Uterus (tissue), 4 donors: ENCODE data around the gene CCL1. TPM values are rescaled to one million over a fixed set of nuclear protein-coding genes. Genes with fewer than 3 reads are reported as not detected.

Source experiments
- DNase-seq, 2 donors: peaks; one replicate each; pipeline ENCODE4 v3.0.0-alpha.2; 2019 to 2020
- H3K27ac ChIP-seq, 2 donors: fragments of 200-600 bp; sonication (generic); 1 replicate in 1 of 2; 2 replicates in 1 of 2; pipeline ENCODE4 v1.5.1; 2016 to 2018
- H3K27me3 ChIP-seq, 2 donors: fragments of 200-600 bp; sonication (generic); one replicate each; pipeline ENCODE4 v1.5.1; 2018 to 2019; ENCODE audit warnings: control low read depth in 1 of 2
- H3K36me3 ChIP-seq, 2 donors: fragments of 200-600 bp; sonication (generic); one replicate each; pipeline ENCODE4 v1.5.1; 2019; ENCODE audit warnings: control low read depth in 1 of 2
- H3K4me1 ChIP-seq, 2 donors: fragments of 200-600 bp; sonication (generic); one replicate each; pipeline ENCODE4 v1.5.1; 2018 to 2019; ENCODE audit warnings: control low read depth in 1 of 2
- H3K4me3 ChIP-seq, 2 donors: fragments of 200-600 bp; sonication (generic); 1 replicate in 1 of 2; 2 replicates in 1 of 2; pipeline ENCODE4 v1.5.1; 2018 to 2019; ENCODE audit warnings: mild to moderate bottlenecking in 1 of 2
- H3K9me3 ChIP-seq, 2 donors: fragments of 200-600 bp; sonication (generic); one replicate each; pipeline ENCODE4 v1.5.1; 2019; ENCODE audit warnings: control low read depth in 1 of 2
- POLR2A ChIP-seq, 2 donors: fragments of 450-650 bp; IDR thresholded peaks; one replicate each; pipeline ENCODE4 v1.6.1; 2016; ENCODE audit warnings: antibody characterized with exemption in 2 of 2, mild to moderate bottlenecking in 1 of 2, moderate library complexity in 1 of 2
- intact Hi-C: fragments of 100-400 bp; cut with DNase I; formaldehyde crosslinking; loops from one replicate; pipeline ENCODE4 v1.15.1; 2023; ENCODE audit warnings: low total_unique reads
- total RNA-seq, 4 donors: library from RNA; depleted of rRNA in 3 of 4; stranded (reverse); fragments of >200 nt in 3 of 4; gene quantifications; one replicate each; pipeline versions ENCODE4 v1.1.0 to v1.2.4, GENCODE V29; 2014 to 2023
- TF ChIP-seq, protein P1 (sequence below), 4 experiments: fragments of 200-600 bp in 2 of 4; fragments of 450-650 bp in 2 of 4; sonication (generic) in 2 of 4; IDR thresholded peaks; one replicate each; pipeline ENCODE4 v1.5.1; 2016 to 2019; ENCODE audit warnings: antibody characterized with exemption in 4 of 4, mild to moderate bottlenecking in 2 of 4, moderate library complexity in 1 of 4
- donor health status: DM: yes; HTN: yes; CAD: no.

The CCL1 gene
- total RNA-seq, 4 donors from 2014 or later = not detected

DNA sequence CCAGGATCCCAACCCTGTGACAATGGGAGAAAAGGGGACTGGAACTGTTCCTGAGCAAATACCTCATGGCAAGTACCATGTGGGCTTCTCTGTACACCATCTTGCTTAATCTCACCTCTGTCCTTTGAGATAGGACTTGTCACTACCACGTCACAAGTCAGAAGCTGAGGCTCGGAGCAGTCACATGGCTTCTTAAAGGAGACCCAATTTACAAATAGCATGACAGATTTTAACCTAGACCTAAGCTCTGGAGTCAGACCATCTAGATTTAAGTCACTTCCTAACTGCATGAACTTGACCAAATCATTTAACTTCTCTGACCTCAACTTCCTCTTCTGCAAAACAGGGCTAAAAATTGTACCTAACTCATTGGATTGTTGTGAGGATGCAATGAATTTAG lies 36.0 kb upstream of the CCL1 start:
- no peaks in the 10 kb centered on the region for H3K4me1 ChIP-seq
- intact Hi-C loops = no loop called here
- no peak for TF ChIP-seq POLR2A (IDR thresholded peaks at IDR 0.05)
- no peaks in the 10 kb centered on the region for H3K9me3 ChIP-seq
- H3K27ac ChIP-seq = no peak overlapping the region
- no peak overlapping the region for H3K4me3 ChIP-seq
- H3K27me3 ChIP-seq = no peaks in the 10 kb centered on the region
- no peaks in the 10 kb centered on the region for H3K36me3 ChIP-seq
- no peak for DNase-seq

DNA sequence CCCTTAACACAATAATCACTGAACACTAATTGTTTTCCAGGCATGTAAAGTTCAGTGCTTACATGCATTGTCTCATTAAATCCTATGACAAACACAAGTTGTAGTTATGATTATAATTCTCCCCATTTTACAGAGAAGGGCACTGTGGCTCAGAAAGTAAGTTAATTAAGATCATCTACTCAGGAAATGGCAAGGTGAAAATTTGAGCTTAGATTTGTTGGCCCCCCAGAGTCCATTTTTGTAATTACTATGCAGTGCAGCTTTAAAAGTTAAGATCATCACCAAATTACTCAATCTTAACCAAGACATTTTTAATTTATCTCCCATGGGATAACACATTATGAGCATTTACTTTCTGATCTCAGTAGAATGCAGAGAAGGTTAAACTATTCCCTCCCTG lies 34.2 kb upstream of the CCL1 start:
- Histone ChIP-seq H3K27me3 (no peaks in the 10 kb centered on the region), H3K27ac (no peak overlapping the region), H3K4me3 (no peak overlapping the region), H3K4me1 (no peaks in the 10 kb centered on the region), H3K9me3 (no peaks in the 10 kb centered on the region), H3K36me3 (no peaks in the 10 kb centered on the region)
- TF ChIP-seq, protein P1, sequence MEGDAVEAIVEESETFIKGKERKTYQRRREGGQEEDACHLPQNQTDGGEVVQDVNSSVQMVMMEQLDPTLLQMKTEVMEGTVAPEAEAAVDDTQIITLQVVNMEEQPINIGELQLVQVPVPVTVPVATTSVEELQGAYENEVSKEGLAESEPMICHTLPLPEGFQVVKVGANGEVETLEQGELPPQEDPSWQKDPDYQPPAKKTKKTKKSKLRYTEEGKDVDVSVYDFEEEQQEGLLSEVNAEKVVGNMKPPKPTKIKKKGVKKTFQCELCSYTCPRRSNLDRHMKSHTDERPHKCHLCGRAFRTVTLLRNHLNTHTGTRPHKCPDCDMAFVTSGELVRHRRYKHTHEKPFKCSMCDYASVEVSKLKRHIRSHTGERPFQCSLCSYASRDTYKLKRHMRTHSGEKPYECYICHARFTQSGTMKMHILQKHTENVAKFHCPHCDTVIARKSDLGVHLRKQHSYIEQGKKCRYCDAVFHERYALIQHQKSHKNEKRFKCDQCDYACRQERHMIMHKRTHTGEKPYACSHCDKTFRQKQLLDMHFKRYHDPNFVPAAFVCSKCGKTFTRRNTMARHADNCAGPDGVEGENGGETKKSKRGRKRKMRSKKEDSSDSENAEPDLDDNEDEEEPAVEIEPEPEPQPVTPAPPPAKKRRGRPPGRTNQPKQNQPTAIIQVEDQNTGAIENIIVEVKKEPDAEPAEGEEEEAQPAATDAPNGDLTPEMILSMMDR (IDR thresholded peaks at IDR 0.05) = no peak
- no peak for TF ChIP-seq POLR2A (IDR thresholded peaks at IDR 0.05)
- intact Hi-C loops = no loop called here
- no peak for DNase-seq

DNA sequence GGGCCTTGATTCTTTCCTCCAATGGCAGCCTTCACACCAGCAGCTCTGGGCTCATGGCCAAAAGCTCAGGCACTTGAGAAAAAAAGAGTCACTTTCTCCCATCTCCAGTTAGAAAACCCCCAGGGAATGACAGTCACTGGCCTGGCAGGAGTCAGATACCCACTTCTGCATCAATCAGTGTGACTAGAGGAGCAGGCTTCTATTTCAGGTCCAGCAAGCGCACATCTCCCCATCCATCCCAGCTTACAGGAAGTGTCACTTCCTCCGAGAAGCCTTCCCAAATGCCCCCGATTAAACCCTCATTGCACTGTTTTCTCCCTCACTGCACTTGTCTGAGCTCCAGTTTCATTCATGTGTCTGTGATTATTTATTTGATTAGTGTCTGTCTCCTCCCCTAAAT lies 30.4 kb upstream of the CCL1 start:
- Histone ChIP-seq H3K36me3 (no peaks in the 10 kb centered on the region), H3K4me3 (no peak overlapping the region), H3K27me3 (no peaks in the 10 kb centered on the region), H3K4me1 (no peaks in the 10 kb centered on the region), H3K27ac (no peak overlapping the region), H3K9me3 (no peaks in the 10 kb centered on the region)
- no peak for TF ChIP-seq POLR2A (IDR thresholded peaks at IDR 0.05)
- TF ChIP-seq, protein P1 (IDR thresholded peaks at IDR 0.05) = no peak
- intact Hi-C loops = no loop called here
- no peak for DNase-seq

DNA sequence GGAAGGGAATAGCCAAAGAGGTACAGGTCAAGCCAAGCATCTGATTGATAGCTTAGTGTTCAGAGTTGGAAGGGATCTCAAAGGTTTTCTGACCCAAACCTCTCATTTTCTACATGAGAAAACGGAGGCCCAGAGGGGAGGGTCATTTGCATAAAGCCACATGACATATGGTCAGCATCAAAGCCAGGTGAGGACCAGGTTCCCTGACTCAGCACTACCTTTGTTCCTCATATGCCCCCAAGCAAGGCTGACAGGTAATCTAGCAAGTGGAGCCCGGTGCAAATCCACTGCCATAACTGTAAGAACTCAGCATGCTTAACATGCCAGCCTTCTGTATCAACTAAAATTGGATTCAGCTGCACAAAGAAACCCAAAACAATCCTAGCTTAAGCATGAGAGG lies 28.2 kb upstream of the CCL1 start:
- Histone ChIP-seq H3K4me1 (no peaks in the 10 kb centered on the region), H3K9me3 (no peaks in the 10 kb centered on the region), H3K36me3 (no peaks in the 10 kb centered on the region), H3K27ac (no peak overlapping the region), H3K4me3 (no peak overlapping the region), H3K27me3 (no peaks in the 10 kb centered on the region)
- DNase-seq = no peak
- intact Hi-C loops = no loop called here
- no peak for TF ChIP-seq POLR2A (IDR thresholded peaks at IDR 0.05)
- TF ChIP-seq, protein P1 (IDR thresholded peaks at IDR 0.05) = no peak

DNA sequence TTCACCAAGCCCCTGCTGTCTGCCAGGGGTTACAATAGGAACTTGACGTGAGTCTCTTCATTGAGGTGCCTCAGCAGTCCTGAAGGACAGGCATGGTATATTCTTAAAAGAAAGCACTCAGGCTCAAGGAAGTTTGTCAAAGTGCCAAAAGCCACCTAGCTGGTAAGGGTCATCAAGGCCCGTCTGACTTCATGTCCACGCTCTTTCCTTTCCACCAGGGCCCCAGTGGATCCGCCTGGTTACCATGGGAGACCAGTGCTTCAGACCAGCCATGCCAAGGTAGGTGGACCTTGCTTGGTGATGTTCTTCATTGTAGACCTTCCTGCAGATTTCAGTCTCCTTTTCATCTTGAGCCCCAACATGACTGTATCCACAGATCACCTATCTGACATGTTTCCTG lies 27.6 kb upstream of the CCL1 start:
- Histone ChIP-seq H3K27ac (no peak overlapping the region), H3K27me3 (no peaks in the 10 kb centered on the region), H3K4me3 (no peak overlapping the region), H3K4me1 (no peaks in the 10 kb centered on the region), H3K9me3 (no peaks in the 10 kb centered on the region), H3K36me3 (no peaks in the 10 kb centered on the region)
- no peak for TF ChIP-seq POLR2A (IDR thresholded peaks at IDR 0.05)
- TF ChIP-seq, protein P1 (IDR thresholded peaks at IDR 0.05) = no peak
- intact Hi-C loops = no loop called here
- no peak for DNase-seq

DNA sequence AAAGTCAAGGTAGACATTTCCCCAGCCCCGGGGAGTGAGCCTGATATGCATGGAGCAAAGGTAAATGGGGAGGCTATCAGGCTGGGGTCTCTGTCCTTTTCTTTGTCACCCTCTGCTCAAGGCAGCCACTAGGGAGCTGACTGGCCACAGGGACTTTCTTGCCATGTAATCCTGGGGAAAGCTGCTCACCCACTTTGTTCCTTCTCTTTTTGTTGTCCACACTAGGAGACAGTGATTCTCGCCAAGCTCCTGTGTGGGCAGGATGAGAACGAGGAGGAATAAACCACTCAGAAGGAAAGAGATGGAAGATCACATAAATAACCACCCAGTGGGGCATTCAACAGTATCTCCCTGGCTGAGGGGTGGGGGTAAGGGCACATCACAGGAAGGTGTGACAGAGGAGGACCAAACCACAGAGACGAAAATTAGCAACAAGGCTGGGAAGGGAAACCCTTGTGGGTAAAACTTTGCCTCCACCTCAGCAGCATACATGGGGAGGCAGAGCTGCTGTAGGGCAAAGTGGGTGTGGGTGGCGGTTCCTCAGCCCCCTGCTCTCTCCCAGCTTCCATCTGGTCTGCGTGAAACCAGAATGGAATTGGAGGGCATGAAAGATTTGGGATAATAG lies 26.2 kb upstream of the CCL1 start:
- no peaks in the 10 kb centered on the region for H3K36me3 ChIP-seq
- no peaks in the 10 kb centered on the region for H3K9me3 ChIP-seq
- no peak overlapping the region for H3K27ac ChIP-seq
- intact Hi-C loops = no loop called here
- H3K4me3 ChIP-seq = no peak overlapping the region
- TF ChIP-seq, protein P1 (IDR thresholded peaks at IDR 0.05) = no peak
- no peak for TF ChIP-seq POLR2A (IDR thresholded peaks at IDR 0.05)
- no peaks in the 10 kb centered on the region for H3K27me3 ChIP-seq
- H3K4me1 ChIP-seq = no peaks in the 10 kb centered on the region
- no peak for DNase-seq
